GM19324 (cell line): ENCODE results near the gene DRD4.

Experiments
- ATAC-seq: cut with Tn5 transposase; IDR thresholded peaks from one replicate; pipeline ENCODE4 v1.9.1; 2021; ENCODE audit warnings: mild to moderate bottlenecking, moderate library complexity; ENCODE audit not compliant: unreplicated experiment, low FRiP score

The DRD4 gene

GRCh38 chr11:620935-621814 lies 15.9 kb upstream of the DRD4 start:
- ATAC-seq: no peak

GRCh38 chr11:621838-622237 lies 15.2 kb upstream of the DRD4 start:
- ATAC-seq: no peak

GRCh38 chr11:623349-623869 lies 13.7 kb upstream of the DRD4 start:
- ATAC-seq: no peak

DNA sequence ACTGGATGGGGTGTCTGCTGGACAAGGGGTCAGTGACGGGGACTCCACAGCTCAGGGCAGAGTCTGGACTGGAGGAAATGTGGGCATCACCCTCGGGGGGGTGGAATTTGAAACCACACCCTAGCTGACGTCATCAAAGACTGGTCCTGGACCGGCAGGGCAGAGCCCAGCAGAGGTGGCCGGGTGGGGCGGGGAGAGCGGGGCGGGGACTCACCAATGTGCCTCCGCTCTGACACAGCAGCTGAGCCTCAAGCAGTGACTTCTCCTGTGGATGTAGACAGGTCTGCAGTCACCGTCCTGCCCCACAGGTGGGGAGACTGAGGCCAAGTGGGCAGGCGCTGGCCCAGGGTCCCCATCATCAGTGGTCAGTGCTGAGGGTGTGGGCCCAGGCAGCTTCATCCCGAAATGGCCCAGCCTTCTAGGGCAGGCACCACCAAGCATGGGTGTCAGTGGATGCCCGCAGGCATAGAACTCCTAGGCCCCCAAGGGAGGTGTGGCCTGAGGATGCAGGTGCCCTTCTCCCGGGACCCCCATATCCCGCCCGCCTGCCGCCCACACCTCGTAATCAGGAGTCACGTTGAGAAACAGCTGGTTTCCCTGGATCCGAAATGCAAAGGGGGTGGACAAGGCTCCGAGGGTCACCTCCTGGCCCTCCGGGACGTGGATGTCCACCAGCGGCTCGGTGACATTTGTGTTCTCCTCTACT lies 12.9 kb upstream of the DRD4 start:
- no peak for ATAC-seq

DNA sequence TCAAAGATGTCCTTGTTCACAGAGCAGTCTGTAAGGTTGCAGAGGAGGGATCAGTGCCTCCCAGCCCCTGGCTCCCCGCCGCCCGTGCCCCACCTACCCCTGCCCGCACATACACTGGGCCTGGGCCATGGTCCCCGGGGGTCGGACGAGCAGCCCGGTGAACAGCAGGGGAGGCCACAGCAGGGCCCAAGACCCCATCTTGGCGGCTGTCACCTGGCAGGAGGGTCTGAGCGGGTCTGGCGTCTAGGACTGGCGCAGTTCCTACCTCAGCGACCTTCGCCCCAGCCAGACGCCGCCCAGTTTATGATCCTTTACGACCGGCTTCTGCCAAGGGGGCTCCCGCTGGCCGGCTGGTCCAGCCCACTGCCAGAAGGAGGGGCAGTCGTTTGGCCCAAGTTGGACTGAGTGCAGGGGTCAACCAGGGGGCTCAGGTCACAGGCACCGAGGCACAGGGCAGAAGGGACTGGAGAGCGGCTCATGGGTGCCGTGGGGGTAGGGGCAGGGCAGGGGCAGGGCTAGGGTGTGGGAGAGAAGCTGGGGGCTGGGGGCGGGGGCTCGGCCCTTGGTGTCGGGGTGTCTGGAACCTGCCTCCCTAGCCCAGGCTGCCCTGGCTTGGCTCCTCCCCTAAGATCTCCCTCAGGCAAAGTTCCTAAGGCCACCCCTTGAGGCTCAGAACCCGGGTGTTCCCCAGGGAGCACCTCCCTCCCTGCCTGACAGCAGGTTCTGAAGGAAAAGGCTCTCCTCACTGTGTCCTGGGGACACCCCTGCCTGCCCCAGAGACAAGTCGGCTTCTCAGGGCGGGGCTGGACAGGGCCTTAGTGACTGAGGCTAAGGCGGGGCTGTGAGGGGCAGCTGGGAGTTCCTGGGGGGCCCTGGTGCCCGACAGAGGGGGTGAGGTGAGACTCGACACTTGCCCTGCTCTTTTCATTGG lies 12.1 kb upstream of the DRD4 start, which contains the start of gene CDHR5:
Gene CDHR5, minus strand, starts transcription at position 251 of the 931 bp plus-strand sequence. Its CDS starts 53 bp downstream, at position 198.
- no peak for ATAC-seq

DNA sequence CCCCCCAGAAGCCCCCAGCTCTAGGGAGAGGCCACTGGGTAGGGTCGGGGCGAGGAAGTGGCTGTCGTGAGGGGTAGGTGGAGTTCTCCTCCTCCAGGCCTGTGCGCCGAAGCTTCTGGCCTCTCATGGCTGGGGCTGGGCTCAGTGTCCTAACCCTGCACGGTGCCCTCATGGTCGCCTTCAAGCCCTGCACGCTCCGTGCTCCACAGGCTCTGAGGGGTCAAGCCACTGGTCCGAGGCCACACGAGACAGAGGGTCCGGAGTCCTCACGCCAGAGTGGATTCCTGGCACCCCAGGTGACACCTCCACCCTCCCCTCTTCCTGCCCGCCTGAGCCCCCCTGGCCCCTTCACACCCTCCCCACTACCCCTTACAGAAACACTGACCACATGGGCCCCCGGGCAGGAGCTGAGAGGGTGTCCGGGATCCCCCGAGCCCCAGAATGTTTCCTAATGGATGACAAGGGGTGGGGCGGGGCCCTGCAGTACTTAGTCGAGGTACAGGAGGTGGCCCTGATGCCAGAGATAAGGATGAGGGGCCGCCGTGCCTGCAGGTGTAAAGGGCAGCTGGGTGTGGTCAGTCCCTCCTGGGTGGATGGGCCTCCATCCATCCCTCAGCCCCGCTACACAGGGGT lies 11.3 kb upstream of the DRD4 start:
- no peak for ATAC-seq

GRCh38 chr11:626475-627307 lies 10.4 kb upstream of the DRD4 start, which contains the start of gene SCT:
TSS of gene SCT (minus strand) at chr11:627181. CDS start at chr11:627143, 38 bp downstream.
- no peak for ATAC-seq

DNA sequence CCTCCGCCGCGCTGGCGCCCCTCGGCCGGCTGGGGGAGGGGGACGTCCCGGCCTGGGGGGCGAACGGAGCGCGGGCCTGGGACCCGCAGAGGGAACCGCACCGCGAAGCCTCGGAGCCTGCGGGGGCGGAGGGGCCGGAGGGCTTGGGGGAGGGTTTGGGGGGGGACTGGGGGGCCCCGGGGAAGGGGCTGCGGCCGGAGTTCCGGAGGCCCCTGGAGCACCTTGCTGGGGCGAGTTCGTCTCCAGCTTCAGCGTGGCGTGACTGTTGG lies 9.8 kb upstream of the DRD4 start:
- no peak for ATAC-seq

- ATAC-seq: no peak
These were observed 9.0 kb upstream of the DRD4 start for GRCh38 chr11:628056-628455.

DNA sequence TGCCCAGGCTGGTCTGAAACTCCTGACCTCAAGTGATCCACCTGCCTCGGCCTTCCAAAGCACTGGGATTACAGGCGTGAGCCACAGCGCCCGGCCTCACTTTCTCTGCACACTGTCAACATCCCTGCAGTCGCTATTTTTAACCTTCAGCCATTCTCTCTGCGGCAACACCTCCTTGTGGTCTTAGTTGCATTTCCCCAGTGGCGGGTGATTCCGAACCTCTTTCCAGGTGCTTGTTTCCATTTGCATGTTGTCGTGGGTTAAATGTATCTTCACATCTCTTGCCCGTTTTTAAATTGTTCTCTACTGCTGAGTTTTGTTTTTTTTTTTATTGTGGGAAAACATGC lies 7.9 kb upstream of the DRD4 start:
- no peak for ATAC-seq

- ATAC-seq: no peak
These were observed 6.2 kb upstream of the DRD4 start for GRCh38 chr11:630871-631270.

DNA sequence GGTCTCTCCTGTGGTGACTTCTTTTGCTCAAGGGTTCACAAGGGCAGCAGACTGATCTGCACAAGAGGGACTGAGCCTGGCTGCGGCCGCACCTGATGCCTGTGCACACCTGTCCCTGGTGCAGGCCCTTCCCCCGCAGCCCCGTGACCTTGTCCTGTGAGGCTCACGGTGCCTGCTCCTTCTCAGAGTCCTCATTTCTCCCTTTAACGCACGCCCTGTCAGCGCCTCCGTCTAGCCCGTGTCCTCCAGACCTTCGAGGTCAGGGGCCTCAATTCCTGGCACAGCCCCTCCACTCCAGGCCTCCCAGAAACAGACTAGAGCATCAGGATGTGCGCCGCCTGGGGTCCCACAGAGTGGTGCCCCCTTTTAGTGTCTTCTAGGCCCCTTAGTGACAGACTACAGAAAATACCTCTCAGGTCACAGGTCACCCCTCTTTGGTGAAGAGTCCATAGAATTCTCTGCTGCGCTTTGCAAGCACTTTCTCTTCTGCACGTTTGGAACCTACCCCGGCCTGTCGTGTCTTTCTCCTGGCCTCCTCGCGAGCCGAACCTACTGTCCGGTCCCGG lies 1.0 kb upstream of the DRD4 start:
- no peak for ATAC-seq

- ATAC-seq: no peak
These were observed 194 bp downstream of the DRD4 start for GRCh38 chr11:637333-637592.

- no peak for ATAC-seq
These were observed 788 bp downstream of the DRD4 start for GRCh38 chr11:637593-638521.

DNA sequence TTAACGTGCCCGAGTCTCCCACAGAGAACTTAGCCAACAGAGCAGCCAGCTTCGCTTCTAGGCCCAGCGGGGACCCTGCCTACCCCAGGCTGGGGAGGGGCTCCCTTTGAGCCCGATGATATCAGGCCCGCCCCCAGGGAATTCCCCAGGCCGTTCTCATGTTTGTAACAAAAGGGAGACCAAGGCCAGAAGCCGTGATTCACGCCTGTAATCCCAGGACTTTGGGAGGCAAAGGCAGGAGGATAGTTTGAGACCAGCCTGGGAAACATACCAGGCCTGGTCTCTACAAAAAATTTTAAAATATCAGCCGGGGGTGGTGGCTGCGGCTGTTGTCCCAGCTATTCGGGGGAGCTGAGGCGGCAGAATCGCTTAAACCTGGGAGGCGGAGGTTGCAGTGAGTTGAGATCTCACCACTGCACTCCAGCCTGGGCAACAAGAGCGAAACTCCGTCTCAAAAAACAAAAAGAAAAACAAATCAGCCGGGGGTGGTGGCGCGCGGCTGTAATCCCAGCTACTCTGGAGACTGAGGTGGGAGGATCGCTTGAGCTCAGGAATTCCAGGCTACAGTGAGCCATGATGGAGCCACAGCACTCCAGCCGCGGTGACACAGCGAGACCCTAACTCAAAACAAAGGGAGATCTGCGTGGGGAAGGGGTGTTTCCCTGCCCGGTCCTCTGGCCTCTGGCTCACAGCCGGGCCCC lies 1.7 kb downstream of the DRD4 start:
- ATAC-seq: no peak

GRCh38 chr11:639332-639955 lies 2.4 kb downstream of the DRD4 start:
- ATAC-seq: no peak

DNA sequence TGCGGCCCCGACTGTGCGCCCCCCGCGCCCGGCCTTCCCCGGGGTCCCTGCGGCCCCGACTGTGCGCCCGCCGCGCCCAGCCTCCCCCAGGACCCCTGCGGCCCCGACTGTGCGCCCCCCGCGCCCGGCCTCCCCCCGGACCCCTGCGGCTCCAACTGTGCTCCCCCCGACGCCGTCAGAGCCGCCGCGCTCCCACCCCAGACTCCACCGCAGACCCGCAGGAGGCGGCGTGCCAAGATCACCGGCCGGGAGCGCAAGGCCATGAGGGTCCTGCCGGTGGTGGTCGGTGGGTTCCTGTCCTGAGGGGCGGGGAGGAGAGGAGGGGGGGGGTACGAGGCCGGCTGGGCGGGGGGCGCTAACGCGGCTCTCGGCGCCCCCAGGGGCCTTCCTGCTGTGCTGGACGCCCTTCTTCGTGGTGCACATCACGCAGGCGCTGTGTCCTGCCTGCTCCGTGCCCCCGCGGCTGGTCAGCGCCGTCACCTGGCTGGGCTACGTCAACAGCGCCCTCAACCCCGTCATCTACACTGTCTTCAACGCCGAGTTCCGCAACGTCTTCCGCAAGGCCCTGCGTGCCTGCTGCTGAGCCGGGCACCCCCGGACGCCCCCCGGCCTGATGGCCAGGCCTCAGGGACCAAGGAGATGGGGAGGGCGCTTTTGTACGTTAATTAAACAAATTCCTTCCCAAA lies 3.1 kb downstream of the DRD4 start:
- ATAC-seq: no peak
